ENCODE data around the gene ITM2A.

ITM2A gene

DNA sequence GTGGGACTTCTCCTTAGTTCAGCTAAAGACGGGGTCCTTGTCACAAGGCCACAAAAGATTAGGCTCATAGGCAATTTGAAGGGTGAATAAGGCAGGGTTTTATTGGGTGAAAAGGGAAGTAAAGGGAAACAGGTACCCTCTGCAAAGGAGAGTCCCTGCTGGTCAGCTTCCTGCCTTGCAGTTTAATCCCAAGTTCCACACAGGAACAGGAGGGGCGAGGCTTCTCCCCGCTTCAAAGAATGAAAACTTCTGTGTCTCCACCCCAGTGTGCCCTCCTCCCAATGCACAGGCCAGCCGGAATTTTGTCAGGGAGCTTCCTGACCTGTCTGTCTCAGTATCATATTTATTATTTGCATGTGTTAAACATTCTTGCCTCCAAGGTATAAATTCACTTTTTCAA is 37.1 kb downstream of the ITM2A start:
- DNase-seq = no peak
- in situ Hi-C loops (cut with HindIII; ENCODE audit: low pct_ligation_motif_present, low pct_unique_long_range_greater_than_20kb, low sequenced_read_pairs) = no loop called here

- in situ Hi-C loops (cut with HindIII; ENCODE audit: low pct_ligation_motif_present, low pct_unique_long_range_greater_than_20kb, low sequenced_read_pairs) = no loop called here
- no peak for DNase-seq
These were observed 41.7 kb downstream of the ITM2A start for GRCh38 chrX:79325263-79325958.

Data from ACHN (cell line).